SK-N-SH (cell line): ENCODE measurements around the gene MTUS2. TPM values are rescaled to one million over a fixed set of nuclear protein-coding genes. Genes with fewer than 3 reads are reported as not detected.

Experiments used
- CTCF ChIA-PET: fragments of 300-600, 350-600 bp; formaldehyde crosslinking; extraction: SDS; loops from one replicate; lab custom pipeline; 2021; lab: Yijun Ruan, JAX
- POLR2A ChIA-PET: fragments of 350-600 bp; sonication (Branson Sonifier 250); formaldehyde crosslinking; extraction: SDS; loops from one replicate; lab custom pipeline; 2020; ENCODE audit warnings: antibody characterized with exemption, inconsistent platforms; lab: Yijun Ruan, JAX
- DNase-seq: peaks from one replicate; pipeline ENCODE4 v3.0.0; 2012
- H2AFZ ChIP-seq: fragments of 200-600 bp; sonication (generic); 2 replicates; pipeline ENCODE4 v1.8.1; 2016; ENCODE audit warnings: antibody characterized with exemption, mild to moderate bottlenecking, low read depth
- H3F3A ChIP-seq: fragments of 200-600 bp; sonication (generic); replicated peaks from 2 replicates; pipeline ENCODE3; 2016; ENCODE audit warnings: antibody characterized with exemption, mild to moderate bottlenecking; ENCODE audit not compliant: insufficient read depth
- H3K27ac ChIP-seq, 2 experiments: fragments of 200-500 bp in 1 of 2; fragments of 200-600 bp in 1 of 2; sonication (Bioruptor generic) in 1 of 2; sonication (generic), shearing (Covaris generic) in 1 of 2; 2 replicates each; pipeline versions ENCODE4 v1.5.1 to v1.6.1; 2014 to 2016; ENCODE audit warnings: low read depth in 2 of 2, inconsistent platforms in 1 of 2, low read length in 1 of 2, mild to moderate bottlenecking in 1 of 2, mixed read lengths in 1 of 2
- H3K27me3 ChIP-seq: fragments of 200-600 bp; sonication (generic), shearing (Covaris generic); 2 replicates; pipeline ENCODE4 v1.6.1; 2016; ENCODE audit warnings: mixed run types; ENCODE audit not compliant: insufficient read depth
- H3K36me3 ChIP-seq, 2 experiments: fragments of 200-500 bp in 1 of 2; fragments of 200-600 bp in 1 of 2; sonication (Bioruptor generic) in 1 of 2; sonication (generic) in 1 of 2; replicated peaks in 1 of 2; 2 replicates each; pipeline versions ENCODE3 to v1.5.1; 2014 to 2016; ENCODE audit warnings: low read length in 1 of 2, mild to moderate bottlenecking in 1 of 2; ENCODE audit not compliant: insufficient read depth in 2 of 2, control insufficient read depth in 1 of 2
- H3K4me1 ChIP-seq, 2 experiments: fragments of 200-500 bp in 1 of 2; fragments of 200-600 bp in 1 of 2; sonication (Bioruptor generic) in 1 of 2; sonication (generic), shearing (Covaris generic) in 1 of 2; 2 replicates each; pipeline versions ENCODE4 v1.5.1 to v1.6.1; 2014 to 2016; ENCODE audit warnings: low read depth in 1 of 2, low read length in 1 of 2, mixed run types in 1 of 2; ENCODE audit not compliant: insufficient read depth in 2 of 2, control insufficient read depth in 1 of 2
- H3K4me2 ChIP-seq: fragments of 200-600 bp; sonication (generic), shearing (Covaris generic); 2 replicates; pipeline ENCODE4 v1.6.1; 2017; ENCODE audit warnings: mixed run types
- H3K4me3 ChIP-seq, 2 experiments: fragments of 200-500 bp in 1 of 2; fragments of 200-600 bp in 1 of 2; sonication (Bioruptor generic) in 1 of 2; sonication (generic), shearing (Covaris generic) in 1 of 2; 2 replicates each; pipeline versions ENCODE4 v1.5.1 to v1.8.1; 2014 to 2016; ENCODE audit warnings: low read depth in 2 of 2, inconsistent platforms in 1 of 2, low read length in 1 of 2, mild to moderate bottlenecking in 1 of 2, mixed read lengths in 1 of 2, moderate library complexity in 1 of 2
- H3K79me2 ChIP-seq: fragments of 200-600 bp; sonication (generic); 2 replicates; pipeline ENCODE4 v1.8.1; 2017; ENCODE audit warnings: mild to moderate bottlenecking; ENCODE audit not compliant: insufficient read depth
- H3K9ac ChIP-seq: fragments of 200-600 bp; sonication (generic); 2 replicates; pipeline ENCODE4 v1.6.1; 2017; ENCODE audit warnings: mixed run types
- H3K9me2 ChIP-seq: fragments of 200-600 bp; sonication (generic); 2 replicates; pipeline ENCODE4 v1.6.1; 2017; ENCODE audit warnings: mixed run types
- H3K9me3 ChIP-seq: fragments of 200-600 bp; sonication (generic); 2 replicates; pipeline ENCODE4 v1.6.1; 2017; ENCODE audit warnings: mixed run types, mild to moderate bottlenecking, moderate library complexity
- H4K20me1 ChIP-seq: fragments of 200-600 bp; sonication (generic); 2 replicates; pipeline ENCODE4 v1.6.1; 2017; ENCODE audit warnings: mild to moderate bottlenecking, mixed run types; ENCODE audit not compliant: insufficient read depth
- FOXM1 ChIP-seq: IDR thresholded peaks from 2 replicates; pipeline ENCODE4 v1.4.0; 2012; ENCODE audit warnings: low read depth, mild to moderate bottlenecking
- GABPA ChIP-seq: IDR thresholded peaks from 2 replicates; pipeline ENCODE4 v1.4.0; 2012; ENCODE audit warnings: low read depth, mild to moderate bottlenecking
- MXI1 ChIP-seq: IDR thresholded peaks from 2 replicates; pipeline ENCODE4 v1.6.1; 2012; ENCODE audit warnings: mild to moderate bottlenecking, low read depth, low read length, improper control_type of control experiment
- NRF1 ChIP-seq: IDR thresholded peaks from 2 replicates; pipeline ENCODE4 v1.6.1; 2012; ENCODE audit warnings: low read depth, mild to moderate bottlenecking, low read length
- TEAD4 ChIP-seq: IDR thresholded peaks from 2 replicates; pipeline ENCODE4 v1.4.0; 2012; ENCODE audit warnings: mild to moderate bottlenecking, borderline replicate concordance; ENCODE audit not compliant: insufficient read depth
- WGBS: methylation state at CpG from one replicate; pipeline ENCODE4 v1.1.6; 2017; ENCODE audit warnings: low lambda C conversion rate; 5-methylcytosine and 5-hydroxymethylcytosine counted together
- polyA plus RNA-seq, 3 experiments: library from polyadenylated mRNA; depleted of rRNA; stranded (reverse); fragments of >200 nt; gene quantifications; 2 replicates each; pipeline ENCODE4 v1.2.3, GENCODE V29; 2012
- TF ChIP-seq, protein P1 (sequence below): fragments of 150-350 bp; IDR thresholded peaks from 2 replicates; pipeline ENCODE4 v1.6.1; 2016; ENCODE audit warnings: mild to moderate bottlenecking, low read depth, low read length
- TF ChIP-seq, protein P2 (sequence below): IDR thresholded peaks from 2 replicates; pipeline ENCODE4 v1.4.0; 2012; ENCODE audit warnings: low read depth, borderline replicate concordance
- TF ChIP-seq, protein P3 (sequence below): IDR thresholded peaks from 2 replicates; pipeline ENCODE4 v1.4.0; 2012; ENCODE audit warnings: low read depth
- TF ChIP-seq, protein P4 (sequence below): fragments of 200-600 bp; sonication (generic); IDR thresholded peaks from 2 replicates; pipeline ENCODE4 v1.6.1; 2017; ENCODE audit warnings: antibody characterized with exemption, mild to moderate bottlenecking, moderate library complexity

MTUS2 gene
- polyA plus RNA-seq, 1 of the 3 experiments (the other 2 are of a cell fraction): 1.7 TPM

DNA sequence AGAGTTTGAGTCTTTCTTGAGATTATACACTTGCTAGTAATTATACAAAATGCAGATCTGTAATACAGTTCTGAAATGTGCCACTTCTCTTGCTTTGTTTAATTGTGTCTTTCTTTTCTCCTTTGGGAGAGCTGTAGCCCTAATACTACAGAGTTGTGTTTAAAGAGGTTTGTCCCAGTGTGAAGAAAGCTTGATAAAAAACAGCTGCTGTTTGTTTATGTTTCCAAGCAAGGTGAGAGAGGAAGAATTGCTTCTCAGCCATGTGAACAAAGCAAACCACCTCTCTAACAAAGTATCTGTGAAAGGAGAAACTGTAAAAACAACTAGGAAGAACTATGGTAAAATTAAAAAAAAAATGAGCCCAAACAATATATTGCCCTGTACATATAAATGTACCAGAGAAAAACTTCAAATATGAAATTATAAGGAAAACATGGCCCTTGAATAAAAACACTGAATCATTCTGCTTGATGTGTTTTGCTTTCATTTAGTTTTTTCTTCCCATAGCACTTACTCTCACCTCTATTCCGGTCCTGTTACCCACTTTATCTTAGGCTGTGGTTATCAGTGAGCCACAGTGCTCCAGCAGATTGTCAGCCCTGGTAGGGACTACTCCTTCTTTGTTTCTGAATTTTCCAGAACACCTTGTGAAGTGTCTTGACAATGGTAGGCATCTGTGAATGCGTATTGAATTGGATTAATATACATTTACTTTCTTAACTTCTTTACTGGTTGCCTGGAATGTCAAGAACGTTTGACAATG lies 257.1 kb downstream of the MTUS2 start (continued):
- TF ChIP-seq, protein P1, sequence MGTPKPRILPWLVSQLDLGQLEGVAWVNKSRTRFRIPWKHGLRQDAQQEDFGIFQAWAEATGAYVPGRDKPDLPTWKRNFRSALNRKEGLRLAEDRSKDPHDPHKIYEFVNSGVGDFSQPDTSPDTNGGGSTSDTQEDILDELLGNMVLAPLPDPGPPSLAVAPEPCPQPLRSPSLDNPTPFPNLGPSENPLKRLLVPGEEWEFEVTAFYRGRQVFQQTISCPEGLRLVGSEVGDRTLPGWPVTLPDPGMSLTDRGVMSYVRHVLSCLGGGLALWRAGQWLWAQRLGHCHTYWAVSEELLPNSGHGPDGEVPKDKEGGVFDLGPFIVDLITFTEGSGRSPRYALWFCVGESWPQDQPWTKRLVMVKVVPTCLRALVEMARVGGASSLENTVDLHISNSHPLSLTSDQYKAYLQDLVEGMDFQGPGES: no peak
- TF ChIP-seq MXI1: no peak
- TF ChIP-seq NRF1: no peak

DNA sequence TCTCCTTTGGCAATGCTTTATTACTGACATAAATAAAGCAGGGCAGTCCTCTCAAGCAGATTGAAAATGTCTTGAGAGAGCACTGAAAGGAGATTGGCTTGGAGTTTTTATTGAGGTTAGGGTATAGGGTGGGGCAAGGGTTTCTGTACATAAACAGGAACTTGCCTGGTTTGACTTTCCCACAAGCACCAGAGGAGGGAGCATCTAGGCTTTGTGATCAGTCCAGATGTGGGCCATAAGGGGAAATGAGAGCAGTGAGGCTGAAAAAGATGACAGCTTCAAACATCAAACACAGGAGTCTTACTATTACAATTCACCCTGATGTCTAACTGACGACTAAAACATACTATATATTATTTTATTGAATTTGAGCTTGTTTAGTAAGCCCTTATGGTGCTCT lies 260.9 kb downstream of the MTUS2 start:
- CTCF ChIA-PET: interaction anchor here (1.8 kb wide), 1 partner anchor 29 kb away, joined by 3 read pairs; no protein-coding TSS in a partner anchor
- DNase-seq: no peak
- WGBS: 0% methylated on average over 1 of the region's 1 CpG
- H3K79me2 ChIP-seq: no peaks in the 10 kb centered on the region
- no peak overlapping the region for H3K4me3 ChIP-seq
- no peaks in the 10 kb centered on the region for H3K36me3 ChIP-seq
- no peaks in the 10 kb centered on the region for H3K9me3 ChIP-seq
- no peak overlapping the region for H3K9ac ChIP-seq
- no peaks in the 10 kb centered on the region for H3K4me1 ChIP-seq
- no peaks in the 10 kb centered on the region for H4K20me1 ChIP-seq
- no peak overlapping the region for H3K27ac ChIP-seq
- no peak overlapping the region for H3K4me2 ChIP-seq
- no peak overlapping the region for H2AFZ ChIP-seq
- no peaks in the 10 kb centered on the region for H3K27me3 ChIP-seq
- POLR2A ChIA-PET: no interaction called here
- TF ChIP-seq, protein P2, sequence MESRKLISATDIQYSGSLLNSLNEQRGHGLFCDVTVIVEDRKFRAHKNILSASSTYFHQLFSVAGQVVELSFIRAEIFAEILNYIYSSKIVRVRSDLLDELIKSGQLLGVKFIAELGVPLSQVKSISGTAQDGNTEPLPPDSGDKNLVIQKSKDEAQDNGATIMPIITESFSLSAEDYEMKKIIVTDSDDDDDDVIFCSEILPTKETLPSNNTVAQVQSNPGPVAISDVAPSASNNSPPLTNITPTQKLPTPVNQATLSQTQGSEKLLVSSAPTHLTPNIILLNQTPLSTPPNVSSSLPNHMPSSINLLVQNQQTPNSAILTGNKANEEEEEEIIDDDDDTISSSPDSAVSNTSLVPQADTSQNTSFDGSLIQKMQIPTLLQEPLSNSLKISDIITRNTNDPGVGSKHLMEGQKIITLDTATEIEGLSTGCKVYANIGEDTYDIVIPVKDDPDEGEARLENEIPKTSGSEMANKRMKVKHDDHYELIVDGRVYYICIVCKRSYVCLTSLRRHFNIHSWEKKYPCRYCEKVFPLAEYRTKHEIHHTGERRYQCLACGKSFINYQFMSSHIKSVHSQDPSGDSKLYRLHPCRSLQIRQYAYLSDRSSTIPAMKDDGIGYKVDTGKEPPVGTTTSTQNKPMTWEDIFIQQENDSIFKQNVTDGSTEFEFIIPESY: no peak
- no peak for TF ChIP-seq GABPA
- no peak for TF ChIP-seq FOXM1
- TF ChIP-seq, protein P3, sequence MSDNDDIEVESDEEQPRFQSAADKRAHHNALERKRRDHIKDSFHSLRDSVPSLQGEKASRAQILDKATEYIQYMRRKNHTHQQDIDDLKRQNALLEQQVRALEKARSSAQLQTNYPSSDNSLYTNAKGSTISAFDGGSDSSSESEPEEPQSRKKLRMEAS: no peak
- TF ChIP-seq TEAD4: no peak
- TF ChIP-seq, protein P4, sequence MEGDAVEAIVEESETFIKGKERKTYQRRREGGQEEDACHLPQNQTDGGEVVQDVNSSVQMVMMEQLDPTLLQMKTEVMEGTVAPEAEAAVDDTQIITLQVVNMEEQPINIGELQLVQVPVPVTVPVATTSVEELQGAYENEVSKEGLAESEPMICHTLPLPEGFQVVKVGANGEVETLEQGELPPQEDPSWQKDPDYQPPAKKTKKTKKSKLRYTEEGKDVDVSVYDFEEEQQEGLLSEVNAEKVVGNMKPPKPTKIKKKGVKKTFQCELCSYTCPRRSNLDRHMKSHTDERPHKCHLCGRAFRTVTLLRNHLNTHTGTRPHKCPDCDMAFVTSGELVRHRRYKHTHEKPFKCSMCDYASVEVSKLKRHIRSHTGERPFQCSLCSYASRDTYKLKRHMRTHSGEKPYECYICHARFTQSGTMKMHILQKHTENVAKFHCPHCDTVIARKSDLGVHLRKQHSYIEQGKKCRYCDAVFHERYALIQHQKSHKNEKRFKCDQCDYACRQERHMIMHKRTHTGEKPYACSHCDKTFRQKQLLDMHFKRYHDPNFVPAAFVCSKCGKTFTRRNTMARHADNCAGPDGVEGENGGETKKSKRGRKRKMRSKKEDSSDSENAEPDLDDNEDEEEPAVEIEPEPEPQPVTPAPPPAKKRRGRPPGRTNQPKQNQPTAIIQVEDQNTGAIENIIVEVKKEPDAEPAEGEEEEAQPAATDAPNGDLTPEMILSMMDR: peak; percentile 15; the same call in 1 of the 2 replicates
- no peaks in the 10 kb centered on the region for H3F3A ChIP-seq
- no peaks in the 10 kb centered on the region for H3K9me2 ChIP-seq
